Progenitor cell of endocrine pancreas (in vitro differentiated cells): ENCODE measurements around the gene KNTC1. TPM values are rescaled to one million over a fixed set of nuclear protein-coding genes. Genes with fewer than 3 reads are reported as not detected.
"Not testable (repeated sequence)": the region's sequence is repeated elsewhere in the genome, so short reads cannot be mapped to it uniquely, and the experiment has no call there.

Experiments used
- DNase-seq: peaks from one replicate; pipeline ENCODE4 v3.0.0; 2021; ENCODE audit warnings: low spot score; ENCODE audit not compliant: unreplicated experiment
- H3K27ac Mint-ChIP-seq: 2 replicates; pipeline ENCODE4 v1.8.0; 2021; ENCODE audit warnings: mild to moderate bottlenecking, moderate library complexity, mixed read lengths
- H3K27me3 Mint-ChIP-seq: 2 replicates; pipeline ENCODE4 v1.8.0; 2021; ENCODE audit warnings: mixed read lengths
- H3K36me3 Mint-ChIP-seq: 2 replicates; pipeline ENCODE4 v1.8.0; 2022; ENCODE audit warnings: mixed read lengths; ENCODE audit not compliant: insufficient read depth
- H3K4me1 Mint-ChIP-seq: 2 replicates; pipeline ENCODE4 v1.8.0; 2021; ENCODE audit warnings: low read depth, mixed read lengths
- H3K4me3 Mint-ChIP-seq: 2 replicates; pipeline ENCODE4 v1.8.0; 2021; ENCODE audit warnings: low read depth, mild to moderate bottlenecking, moderate library complexity, mixed read lengths
- H3K9me3 Mint-ChIP-seq: 2 replicates; pipeline ENCODE4 v1.8.0; 2021; ENCODE audit warnings: low read depth, mixed read lengths
- CTCF ChIP-seq: fragments of 200-600 bp; sonication (generic); IDR thresholded peaks from one replicate; pipeline ENCODE4 v1.5.0; 2021; ENCODE audit warnings: antibody characterized with exemption, mild to moderate bottlenecking; ENCODE audit not compliant: unreplicated experiment
- total RNA-seq: library from RNA; stranded (reverse); gene quantifications from 2 replicates; pipeline ENCODE4 v1.2.1, GENCODE V29; 2021

KNTC1 gene
- total RNA-seq, 1 donor from 2014 or later: 65.4 TPM

- peaks cover 15% of the 10 kb centered on the region for H3K36me3 Mint-ChIP-seq
- no peak for DNase-seq
- H3K9me3 Mint-ChIP-seq: no peaks in the 10 kb centered on the region
- H3K4me3 Mint-ChIP-seq: no peak overlapping the region
- H3K4me1 Mint-ChIP-seq: no peaks in the 10 kb centered on the region
- no peaks in the 10 kb centered on the region for H3K27me3 Mint-ChIP-seq
- no peak overlapping the region for H3K27ac Mint-ChIP-seq
- no peak for TF ChIP-seq CTCF
Observed at GRCh38 chr12:122590990-122591389, 63.9 kb downstream of the KNTC1 start.

GRCh38 chr12:122591966-122592365 is 64.9 kb downstream of the KNTC1 start:
- H3K9me3 Mint-ChIP-seq, H3K27me3 Mint-ChIP-seq, H3K27ac Mint-ChIP-seq, H3K4me1 Mint-ChIP-seq, DNase-seq, H3K4me3 Mint-ChIP-seq: not testable (repeated sequence)
- H3K36me3 Mint-ChIP-seq: peaks cover 15% of the 10 kb centered on the region

DNA sequence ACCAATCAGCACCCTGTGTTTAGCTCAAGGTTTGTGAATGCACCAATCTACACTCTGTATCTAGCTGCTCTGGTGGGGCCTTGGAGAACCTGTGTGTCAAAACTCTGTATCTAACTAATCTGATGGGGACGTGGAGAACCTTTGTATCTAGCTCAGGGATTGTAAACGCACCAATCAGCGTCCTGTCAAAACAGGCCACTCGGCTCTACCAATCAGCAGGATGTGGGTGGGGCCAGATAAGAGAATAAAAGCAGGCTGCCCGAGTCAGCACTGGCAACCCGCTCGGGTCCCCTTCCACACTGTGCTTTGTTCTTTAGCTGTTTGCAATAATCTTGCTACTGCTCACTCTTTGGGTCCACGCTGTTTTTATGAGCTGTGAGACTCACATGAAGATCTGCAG is 65.5 kb downstream of the KNTC1 start:
- peaks cover 15% of the 10 kb centered on the region for H3K36me3 Mint-ChIP-seq
- DNase-seq, H3K4me3 Mint-ChIP-seq, H3K9me3 Mint-ChIP-seq, H3K27me3 Mint-ChIP-seq, H3K4me1 Mint-ChIP-seq: not testable (repeated sequence)
- H3K27ac Mint-ChIP-seq: peak overlapping the region; percentile 45

GRCh38 chr12:122593910-122594309 is 66.9 kb downstream of the KNTC1 start:
- peaks cover 17% of the 10 kb centered on the region for H3K36me3 Mint-ChIP-seq
- H3K27me3 Mint-ChIP-seq: no peaks in the 10 kb centered on the region
- no peak for TF ChIP-seq CTCF
- H3K4me1 Mint-ChIP-seq: no peaks in the 10 kb centered on the region
- no peak for DNase-seq
- H3K27ac Mint-ChIP-seq: no peak overlapping the region
- no peak overlapping the region for H3K4me3 Mint-ChIP-seq
- H3K9me3 Mint-ChIP-seq: no peaks in the 10 kb centered on the region

GRCh38 chr12:122596838-122597237 is 69.8 kb downstream of the KNTC1 start:
- Mint-ChIP-seq H3K4me1 (no peaks in the 10 kb centered on the region), H3K27ac (no peak overlapping the region), H3K36me3 (peaks cover 13% of the 10 kb centered on the region), H3K4me3 (no peak overlapping the region), H3K27me3 (no peaks in the 10 kb centered on the region), H3K9me3 (no peaks in the 10 kb centered on the region)
- no peak for DNase-seq
- TF ChIP-seq CTCF: no peak

DNA sequence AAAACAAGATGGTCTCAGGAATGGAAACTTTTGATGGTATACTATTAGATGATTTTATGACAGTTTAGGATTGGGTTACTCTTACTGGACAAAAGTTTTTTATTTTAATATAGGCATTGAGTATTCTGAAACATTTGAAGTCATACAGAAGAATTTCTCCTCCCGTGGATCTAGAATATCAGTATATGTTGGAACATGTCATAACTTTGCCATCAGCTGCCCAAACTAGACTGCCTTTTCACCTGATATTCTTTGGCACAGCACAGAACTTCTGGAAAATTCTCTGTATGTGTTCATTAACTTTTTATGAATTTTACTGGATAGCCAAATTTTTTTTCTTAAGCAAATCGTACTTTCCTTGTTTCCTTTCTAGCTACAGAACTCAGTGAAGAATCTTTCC is 75.4 kb downstream of the KNTC1 start:
- DNase-seq: no peak
- Mint-ChIP-seq H3K27ac (no peak overlapping the region), H3K36me3 (peaks cover 4% of the 10 kb centered on the region), H3K4me3 (no peak overlapping the region), H3K4me1 (no peaks in the 10 kb centered on the region), H3K27me3 (no peaks in the 10 kb centered on the region), H3K9me3 (no peaks in the 10 kb centered on the region)
- TF ChIP-seq CTCF: no peak

DNA sequence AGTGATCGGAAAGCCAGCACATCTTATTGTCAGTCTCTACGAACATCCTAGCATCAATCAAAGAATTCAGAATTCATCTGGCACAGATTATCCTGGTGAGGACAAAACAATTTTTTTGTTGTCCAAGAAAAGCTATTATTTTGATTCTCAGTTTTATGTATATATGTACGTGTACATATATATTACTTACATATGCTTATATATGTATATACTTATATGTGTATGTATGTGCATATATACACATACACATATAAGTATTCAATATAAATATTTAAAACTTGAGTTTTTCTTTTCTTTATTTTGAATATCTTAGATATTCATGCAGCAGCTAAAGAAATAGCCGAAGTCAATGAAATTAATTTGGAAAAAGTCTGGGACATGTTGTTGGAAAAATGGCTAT is 77.9 kb downstream of the KNTC1 start:
- Mint-ChIP-seq H3K9me3 (no peaks in the 10 kb centered on the region), H3K36me3 (peaks cover 3% of the 10 kb centered on the region), H3K4me1 (no peaks in the 10 kb centered on the region), H3K27me3 (no peaks in the 10 kb centered on the region), H3K27ac (no peak overlapping the region), H3K4me3 (no peak overlapping the region)
- TF ChIP-seq CTCF: no peak
- DNase-seq: no peak
